Choroid plexus epithelial cell (primary cell): ENCODE measurements around the gene PATL2.
"Not testable (repeated sequence)": the region's sequence is repeated elsewhere in the genome, so short reads cannot be mapped to it uniquely, and the experiment has no call there.

ENCODE experiments used
- DNase-seq: peaks from one replicate; pipeline ENCODE4 v3.0.0-alpha.2; 2010; ENCODE audit warnings: low read depth
- H3K4me3 ChIP-seq: 2 replicates; pipeline ENCODE4 v1.5.1; 2011; ENCODE audit warnings: low read depth, mild to moderate bottlenecking, control low read depth, low read length, moderate library complexity
- CTCF ChIP-seq: conservative IDR thresholded peaks from 2 replicates; pipeline ENCODE4 v1.5.1; 2011; ENCODE audit warnings: low read depth, mild to moderate bottlenecking, control low read depth, inconsistent platforms, low read length, moderate library complexity

Gene PATL2

GRCh38 chr15:44711096-44711742, at the start of gene PATL2, which contains the start of gene B2M:
PATL2 (minus strand) TSS chr15:44711323; CDS start chr15:44676490, 34,833 bp downstream.
B2M (plus strand) TSS chr15:44711517; CDS start chr15:44711547, 30 bp downstream.
- no peak for TF ChIP-seq CTCF
- peak within 1 kb of the TSS; percentile 100 for H3K4me3 ChIP-seq
- peak; percentile 98 for DNase-seq

DNA sequence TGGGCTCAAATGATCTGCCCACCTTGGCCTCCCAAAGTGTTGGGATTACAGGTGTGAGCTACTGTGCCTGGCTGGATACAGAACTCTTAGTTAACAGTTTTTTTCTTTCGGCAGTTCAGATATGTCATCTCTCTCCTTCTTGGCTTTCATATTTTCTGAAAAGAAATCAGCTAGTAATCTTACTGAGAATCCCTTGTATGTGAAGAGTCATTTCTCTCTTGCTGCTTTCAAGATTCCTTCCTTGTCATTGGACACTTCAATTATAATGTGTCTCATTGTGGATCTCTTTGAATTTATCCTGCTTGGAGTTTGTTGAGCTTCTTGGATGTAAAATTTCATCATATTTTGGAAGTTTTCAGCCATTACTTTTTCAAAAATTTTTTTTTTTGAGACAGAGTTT, 42.2 kb upstream of the PATL2 start:
- TF ChIP-seq CTCF, result no peak
- no peak for DNase-seq
- H3K4me3 ChIP-seq, result no peak overlapping the region

DNA sequence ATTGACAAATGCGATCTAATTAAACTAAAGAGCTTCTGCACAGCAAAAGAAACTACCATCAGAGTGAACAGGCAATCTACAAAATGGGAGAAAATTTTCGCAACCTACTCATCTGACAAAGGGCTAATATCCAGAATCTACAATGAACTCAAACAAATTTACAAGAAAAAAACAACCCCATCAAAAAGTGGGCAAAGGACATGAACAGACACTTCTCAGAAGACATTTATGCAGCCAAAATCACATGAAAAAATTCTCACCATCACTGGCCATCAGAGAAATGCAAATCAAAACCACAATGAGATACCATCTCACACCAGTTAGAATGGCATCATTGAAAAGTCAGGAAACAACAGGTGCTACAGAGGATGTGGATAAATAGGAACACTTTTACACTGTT, 32.3 kb upstream of the PATL2 start:
- not testable (repeated sequence) for H3K4me3 ChIP-seq, DNase-seq

DNA sequence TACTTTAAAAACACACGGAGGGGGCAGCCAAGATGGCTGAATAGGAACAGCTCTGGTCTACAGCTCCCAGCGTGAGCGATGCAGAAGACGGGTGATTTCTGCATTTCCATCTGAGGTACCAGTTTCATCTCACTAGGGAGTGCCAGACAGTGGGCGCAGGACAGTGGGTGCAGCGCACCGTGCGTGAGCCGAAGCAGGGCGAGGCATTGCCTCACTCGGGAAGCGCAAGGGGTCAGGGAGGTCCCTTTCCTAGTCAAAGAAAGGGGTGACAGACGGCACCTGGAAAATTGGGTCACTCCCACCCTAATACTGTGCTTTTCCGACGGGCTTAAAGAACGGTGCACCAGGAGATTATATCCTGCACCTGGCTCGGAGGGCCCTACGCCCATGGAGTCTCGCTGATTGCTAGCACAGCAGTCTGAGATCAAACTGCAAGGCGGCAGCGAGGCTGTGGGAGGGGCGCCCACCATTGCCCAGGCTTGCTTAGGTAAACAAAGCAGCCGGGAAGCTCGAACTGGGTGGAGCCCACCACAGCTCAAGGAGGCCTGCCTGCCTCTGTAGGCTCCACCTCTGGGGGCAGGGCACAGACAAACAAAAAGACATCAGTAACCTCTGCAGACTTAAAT, 28.2 kb upstream of the PATL2 start:
- H3K4me3 ChIP-seq, DNase-seq: not testable (repeated sequence)

GRCh38 chr15:44738340-44738984, 27.3 kb upstream of the PATL2 start:
- no peak overlapping the region for H3K4me3 ChIP-seq
- peak; percentile 77 for DNase-seq
- TF ChIP-seq CTCF, result peak; percentile 67

GRCh38 chr15:44736181-44736765, 25.1 kb upstream of the PATL2 start, which contains the start of gene TRIM69:
TRIM69 (plus strand) TSS chr15:44736528; CDS start chr15:44736705, 177 bp downstream.
- DNase-seq, result no peak
- no peak for TF ChIP-seq CTCF
- no peak within 1 kb of the TSS for H3K4me3 ChIP-seq

DNA sequence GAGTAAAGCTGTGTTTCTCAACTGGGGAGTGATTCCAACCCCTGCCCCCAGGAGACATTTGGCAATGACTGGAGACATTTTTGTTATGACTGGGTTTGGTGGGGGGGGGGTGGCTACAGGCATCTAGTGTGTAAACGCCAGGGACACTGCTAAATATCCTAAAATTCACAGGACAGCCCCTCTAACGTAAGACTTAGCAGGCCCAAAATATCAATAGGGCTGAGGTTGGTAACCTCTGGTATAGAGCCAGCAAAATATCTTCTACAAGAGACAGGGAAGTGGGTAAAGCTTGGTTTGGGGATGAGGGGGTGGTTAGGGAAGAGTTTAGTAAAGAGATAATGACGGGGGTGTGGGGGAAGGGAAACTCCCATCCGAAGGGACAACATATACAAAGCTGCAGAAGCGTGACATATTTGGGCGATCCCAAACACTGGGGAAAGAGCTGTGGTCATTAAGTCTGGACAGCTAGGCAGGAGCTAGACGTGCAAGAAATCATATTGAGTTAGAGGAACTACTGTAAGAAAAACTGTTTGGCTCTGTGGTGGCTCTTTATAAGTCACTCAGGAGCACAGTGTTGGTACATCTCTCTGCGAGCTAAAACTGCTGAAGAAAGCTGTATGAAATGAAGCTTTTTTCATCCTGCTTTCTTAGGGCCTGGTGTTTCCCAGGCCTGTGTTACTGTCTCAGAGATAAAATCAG, 24.5 kb upstream of the PATL2 start:
- DNase-seq, result no peak
- TF ChIP-seq CTCF, result no peak
- no peak overlapping the region for H3K4me3 ChIP-seq
